Measurements from ENCODE around the gene CMSS1.
A peak's percentile ranks its signal among the peaks of the same experiment; 100 is the strongest.

The CMSS1 gene

GRCh38 chr3:100082714-100083113, 265.1 kb downstream of the CMSS1 start:
- H3K4me3 ChIP-seq (ENCODE audit: low read depth, low read length) = no peak overlapping the region
- in situ Hi-C loops (cut with HindIII; ENCODE audit: low sequenced_read_pairs) = no loop called here
- peak; percentile 38 for DNase-seq (ENCODE audit: low read depth)
- TF ChIP-seq, protein P1, sequence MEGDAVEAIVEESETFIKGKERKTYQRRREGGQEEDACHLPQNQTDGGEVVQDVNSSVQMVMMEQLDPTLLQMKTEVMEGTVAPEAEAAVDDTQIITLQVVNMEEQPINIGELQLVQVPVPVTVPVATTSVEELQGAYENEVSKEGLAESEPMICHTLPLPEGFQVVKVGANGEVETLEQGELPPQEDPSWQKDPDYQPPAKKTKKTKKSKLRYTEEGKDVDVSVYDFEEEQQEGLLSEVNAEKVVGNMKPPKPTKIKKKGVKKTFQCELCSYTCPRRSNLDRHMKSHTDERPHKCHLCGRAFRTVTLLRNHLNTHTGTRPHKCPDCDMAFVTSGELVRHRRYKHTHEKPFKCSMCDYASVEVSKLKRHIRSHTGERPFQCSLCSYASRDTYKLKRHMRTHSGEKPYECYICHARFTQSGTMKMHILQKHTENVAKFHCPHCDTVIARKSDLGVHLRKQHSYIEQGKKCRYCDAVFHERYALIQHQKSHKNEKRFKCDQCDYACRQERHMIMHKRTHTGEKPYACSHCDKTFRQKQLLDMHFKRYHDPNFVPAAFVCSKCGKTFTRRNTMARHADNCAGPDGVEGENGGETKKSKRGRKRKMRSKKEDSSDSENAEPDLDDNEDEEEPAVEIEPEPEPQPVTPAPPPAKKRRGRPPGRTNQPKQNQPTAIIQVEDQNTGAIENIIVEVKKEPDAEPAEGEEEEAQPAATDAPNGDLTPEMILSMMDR (IDR thresholded peaks at IDR 0.05; ENCODE audit: low read depth, low read length, missing control alignments) = no peak

DNA sequence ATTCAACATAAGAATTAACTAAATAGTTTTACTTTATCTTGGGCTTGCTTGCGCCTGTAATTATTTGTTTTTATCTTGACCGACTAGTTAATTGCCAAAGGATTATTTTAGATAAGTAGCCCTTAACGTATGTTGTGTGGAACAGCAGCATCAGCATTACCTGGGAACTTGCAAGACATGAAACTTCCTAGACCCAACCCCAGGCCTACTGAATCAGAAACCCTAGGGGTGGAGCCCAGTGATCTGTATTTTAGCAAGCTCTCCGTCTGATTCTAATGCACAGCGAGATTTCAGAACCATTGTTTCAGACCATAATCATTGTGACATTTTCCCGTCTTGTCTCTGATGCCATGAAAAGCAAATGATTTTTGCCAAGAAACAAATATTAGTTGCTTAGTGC, 265.5 kb downstream of the CMSS1 start:
- TF ChIP-seq, protein P1 (IDR thresholded peaks at IDR 0.05; ENCODE audit: low read depth, low read length, missing control alignments) = no peak
- DNase-seq (ENCODE audit: low read depth) = no peak
- in situ Hi-C loops (cut with HindIII; ENCODE audit: low sequenced_read_pairs) = no loop called here
- no peak overlapping the region for H3K4me3 ChIP-seq (ENCODE audit: low read depth, low read length)

DNA sequence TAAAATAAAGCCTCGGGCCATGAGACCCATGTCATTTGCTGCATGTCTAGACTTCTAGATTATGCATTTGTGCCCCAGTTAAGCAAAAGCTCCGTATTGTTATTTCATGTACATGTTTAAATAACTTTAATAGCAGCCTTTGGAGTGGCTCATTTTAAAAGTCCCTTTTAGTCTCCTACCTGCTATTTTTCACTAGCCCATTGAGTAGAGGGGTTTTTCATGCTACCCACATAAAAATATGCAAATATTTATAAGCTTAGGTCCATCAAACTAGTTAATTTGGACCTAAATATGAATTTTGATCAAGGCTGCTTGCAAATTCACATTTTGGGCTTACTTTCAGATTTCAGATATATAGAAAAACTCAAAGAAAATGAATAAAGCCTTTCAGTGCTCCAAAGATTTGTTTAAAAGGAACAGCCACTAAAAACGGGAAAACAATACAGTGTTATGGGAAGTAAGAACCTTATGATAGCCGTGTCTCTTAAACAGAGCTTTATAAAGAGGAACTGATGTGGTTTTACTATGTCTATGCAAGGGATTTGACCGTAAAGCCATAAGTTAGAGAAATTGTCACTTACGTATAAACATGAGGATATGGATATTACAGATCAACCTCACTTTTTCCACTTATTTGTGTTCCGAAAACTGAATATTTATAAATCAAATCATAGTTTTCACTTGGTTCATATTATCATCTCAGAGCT, 266.6 kb downstream of the CMSS1 start:
- no peak for DNase-seq (ENCODE audit: low read depth)
- TF ChIP-seq, protein P1 (IDR thresholded peaks at IDR 0.05; ENCODE audit: low read depth, low read length, missing control alignments) = no peak
- H3K4me3 ChIP-seq (ENCODE audit: low read depth, low read length) = no peak overlapping the region
- in situ Hi-C loops (cut with HindIII; ENCODE audit: low sequenced_read_pairs) = no loop called here

DNA sequence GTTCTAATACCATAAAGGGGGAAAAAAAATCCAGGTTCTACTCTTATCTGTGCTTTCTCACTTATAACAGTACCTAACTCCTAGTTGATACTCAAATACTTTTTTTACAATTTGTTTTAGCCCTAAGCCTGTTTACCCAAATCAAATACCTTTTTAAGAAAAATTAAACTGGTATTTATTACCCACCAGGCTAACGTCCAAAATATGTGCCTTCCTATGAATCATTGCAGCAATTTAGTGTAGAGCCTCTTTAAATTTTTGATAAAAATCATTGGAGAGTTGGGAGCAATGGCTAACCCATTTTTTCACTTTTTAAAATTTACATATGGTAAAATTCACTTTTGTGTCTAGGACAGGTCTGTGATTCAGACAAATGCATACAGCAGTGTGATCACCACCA, 268.7 kb downstream of the CMSS1 start:
- TF ChIP-seq, protein P1 (IDR thresholded peaks at IDR 0.05; ENCODE audit: low read depth, low read length, missing control alignments) = no peak
- in situ Hi-C loops (cut with HindIII; ENCODE audit: low sequenced_read_pairs) = no loop called here
- no peak for DNase-seq (ENCODE audit: low read depth)
- no peak overlapping the region for H3K4me3 ChIP-seq (ENCODE audit: low read depth, low read length)

DNA sequence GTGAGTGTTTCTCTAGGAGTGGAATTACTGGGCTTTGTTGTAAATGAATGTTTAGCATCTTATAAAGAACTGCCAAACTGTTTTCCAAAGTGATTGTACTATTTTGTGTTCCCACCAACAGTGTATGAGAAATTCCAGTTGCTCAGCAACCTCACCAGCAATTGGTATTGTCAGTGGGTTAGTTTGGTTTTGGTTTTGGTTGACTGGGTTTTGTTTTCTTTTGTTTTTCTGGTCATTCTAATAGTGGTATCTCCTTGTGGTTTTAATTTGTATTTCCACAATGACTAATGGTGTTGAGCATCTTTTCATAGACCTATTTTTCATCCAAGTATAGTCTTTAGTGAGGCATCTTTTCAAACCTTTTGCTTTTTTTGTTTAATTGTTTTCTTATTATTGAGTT, 269.5 kb downstream of the CMSS1 start:
- DNase-seq (ENCODE audit: low read depth) = peak; percentile 89
- H3K4me3 ChIP-seq (ENCODE audit: low read depth, low read length) = no peak overlapping the region
- in situ Hi-C loops (cut with HindIII; ENCODE audit: low sequenced_read_pairs) = no loop called here
- TF ChIP-seq, protein P1 (IDR thresholded peaks at IDR 0.05; ENCODE audit: low read depth, low read length, missing control alignments) = no peak

GRCh38 chr3:100088735-100089368, 271.2 kb downstream of the CMSS1 start:
- DNase-seq (ENCODE audit: low read depth) = no peak
- TF ChIP-seq, protein P1 (IDR thresholded peaks at IDR 0.05; ENCODE audit: low read depth, low read length, missing control alignments) = no peak
- no peak overlapping the region for H3K4me3 ChIP-seq (ENCODE audit: low read depth, low read length)
- in situ Hi-C loops (cut with HindIII; ENCODE audit: low sequenced_read_pairs) = no loop called here
